Measurements from ENCODE around the gene CACNG7. TPM values are rescaled to one million over a fixed set of nuclear protein-coding genes. Genes with fewer than 3 reads are reported as not detected.

CACNG7 gene
- total and polyA plus RNA-seq, 2 donors = 0.05 TPM; not detected in 1

DNA sequence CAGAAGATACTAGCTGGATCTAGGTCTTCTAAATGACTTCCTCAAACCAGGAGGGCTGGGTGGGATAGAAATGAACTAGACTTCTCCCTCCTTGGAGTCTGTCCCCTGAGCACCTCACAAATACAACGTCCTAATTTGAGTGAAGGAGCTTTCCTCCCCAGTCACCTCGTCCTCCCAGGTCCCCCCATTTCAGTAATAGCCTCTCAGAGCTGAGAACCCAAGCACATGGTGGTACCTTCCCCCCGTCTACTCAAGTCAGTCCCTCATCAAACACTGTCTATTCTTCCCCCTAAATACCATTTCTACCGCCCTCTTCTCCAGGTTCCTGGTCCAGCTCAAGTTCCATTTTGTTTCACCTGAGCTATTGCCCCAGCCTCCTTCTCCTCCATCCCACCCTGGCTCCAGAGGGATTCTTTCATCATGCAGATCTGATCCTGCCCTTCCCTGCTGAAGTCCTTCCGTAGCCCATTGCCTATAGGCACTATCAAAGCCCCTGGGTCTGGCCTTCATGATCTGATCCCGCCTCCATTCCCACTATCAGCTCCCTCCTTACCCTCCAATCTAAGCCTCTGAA lies 32.3 kb upstream of the CACNG7 start:
- DNase-seq (ENCODE audit: low read depth in 6 of 9, low spot score in 9 of 9) = no peak
- Histone ChIP-seq H3K36me3 (ENCODE audit: control insufficient read depth in 2 of 2, insufficient read depth in 2 of 2, low read length in 1 of 2) (peaks cover 16 to 24% of the 10 kb centered on the region in 2 donors), H3K4me1 (ENCODE audit: control insufficient read depth in 2 of 2, insufficient read depth in 2 of 2, low read length in 2 of 2) (peaks cover 39 to 83% of the 10 kb centered on the region in 2 donors), H3K27ac (ENCODE audit: low read depth in 1 of 2, low read length in 1 of 2) (peak overlapping the region in 1 of 2 donors; percentile 97), H3K27me3 (ENCODE audit: control insufficient read depth in 2 of 2, insufficient read depth in 1 of 2, low read length in 1 of 2) (peaks cover 12 to 31% of the 10 kb centered on the region in 2 donors), H3K9me3 (ENCODE audit: control insufficient read depth in 2 of 2, insufficient read depth in 1 of 2, low read length in 1 of 2) (no peaks in the 10 kb centered on the region), H3K4me3 (ENCODE audit: low read length in 2 of 2) (no peak overlapping the region)
- WGBS = 93% methylated on average over 6 of the region's 6 CpGs

GRCh38 chr19:53877361-53877766 lies 31.7 kb upstream of the CACNG7 start:
- H3K9me3 ChIP-seq (ENCODE audit: control insufficient read depth in 2 of 2, insufficient read depth in 1 of 2, low read length in 1 of 2) = no peaks in the 10 kb centered on the region
- H3K27ac ChIP-seq (ENCODE audit: low read depth in 1 of 2, low read length in 1 of 2) = peak overlapping the region; percentile 60 to 69
- H3K4me3 ChIP-seq (ENCODE audit: low read length in 2 of 2) = no peak overlapping the region
- peaks cover 16 to 24% of the 10 kb centered on the region in 2 donors for H3K36me3 ChIP-seq (ENCODE audit: control insufficient read depth in 2 of 2, insufficient read depth in 2 of 2, low read length in 1 of 2)
- peak in 2 of 9 donors; percentile 39 to 67 for DNase-seq (ENCODE audit: low read depth in 6 of 9, low spot score in 9 of 9)
- 68% methylated on average over 10 of the region's 10 CpGs for WGBS
- peaks cover 40 to 82% of the 10 kb centered on the region in 2 donors for H3K4me1 ChIP-seq (ENCODE audit: control insufficient read depth in 2 of 2, insufficient read depth in 2 of 2, low read length in 2 of 2)
- peaks cover 12 to 37% of the 10 kb centered on the region in 2 donors for H3K27me3 ChIP-seq (ENCODE audit: control insufficient read depth in 2 of 2, insufficient read depth in 1 of 2, low read length in 1 of 2)

GRCh38 chr19:53878776-53879139 lies 30.3 kb upstream of the CACNG7 start:
- H3K36me3 ChIP-seq (ENCODE audit: control insufficient read depth in 2 of 2, insufficient read depth in 2 of 2, low read length in 1 of 2) = peaks cover 7 to 18% of the 10 kb centered on the region in 2 donors
- 35% methylated on average over 12 of the region's 12 CpGs for WGBS
- no peaks in the 10 kb centered on the region for H3K9me3 ChIP-seq (ENCODE audit: control insufficient read depth in 2 of 2, insufficient read depth in 1 of 2, low read length in 1 of 2)
- no peak overlapping the region for H3K27ac ChIP-seq (ENCODE audit: low read depth in 1 of 2, low read length in 1 of 2)
- H3K4me1 ChIP-seq (ENCODE audit: control insufficient read depth in 2 of 2, insufficient read depth in 2 of 2, low read length in 2 of 2) = peaks cover 45 to 89% of the 10 kb centered on the region in 2 donors
- DNase-seq (ENCODE audit: low read depth in 6 of 9, low spot score in 9 of 9) = no peak
- H3K4me3 ChIP-seq (ENCODE audit: low read length in 2 of 2) = peak overlapping the region; percentile 62 to 65
- peaks cover 15 to 51% of the 10 kb centered on the region in 2 donors for H3K27me3 ChIP-seq (ENCODE audit: control insufficient read depth in 2 of 2, insufficient read depth in 1 of 2, low read length in 1 of 2)

DNA sequence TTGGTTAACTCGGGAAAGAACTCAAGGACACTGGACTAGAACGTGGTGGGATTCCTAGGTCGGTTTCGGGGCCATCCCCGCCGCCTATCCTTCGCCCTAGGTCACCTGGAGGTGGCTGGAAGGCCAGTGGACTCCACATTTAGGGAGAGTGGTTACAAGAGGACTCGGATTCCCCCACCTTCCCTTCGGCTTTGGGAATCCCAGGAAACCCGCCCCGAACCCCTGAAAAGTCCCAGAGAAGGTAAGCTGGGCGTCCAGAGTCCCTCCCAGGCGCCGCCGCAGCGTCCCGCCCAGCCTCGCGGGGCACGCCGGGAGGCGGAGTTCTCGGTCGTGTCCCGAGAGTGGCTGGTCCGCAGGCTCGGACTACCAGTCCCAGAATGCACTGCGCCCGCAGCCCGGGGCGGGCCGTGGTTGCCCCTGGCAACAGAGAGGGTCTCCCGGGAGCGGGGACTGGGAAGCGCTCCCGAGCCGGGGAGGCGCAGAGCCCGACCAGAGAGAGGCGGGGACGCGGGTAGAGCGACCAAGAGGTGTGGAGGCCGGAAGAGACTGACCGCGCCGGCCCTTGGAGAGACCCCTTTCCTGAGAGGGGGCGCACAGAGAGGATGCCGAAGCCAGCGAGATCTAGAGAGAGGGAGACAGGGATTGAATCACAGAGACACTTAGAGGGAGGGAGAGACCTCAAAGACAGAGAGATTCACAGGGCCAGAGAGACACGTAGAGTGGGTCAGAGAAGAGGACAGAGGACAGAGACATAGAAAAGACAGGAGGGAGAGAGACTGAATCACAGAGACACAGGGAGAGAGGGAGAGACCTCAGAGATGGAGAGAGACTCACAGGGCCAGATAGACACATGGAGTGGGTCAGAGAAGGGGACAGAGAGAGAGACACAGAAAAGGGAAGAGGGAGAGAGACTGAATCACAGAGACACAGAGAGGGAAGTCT lies 29.7 kb upstream of the CACNG7 start:
- 1% methylated on average over 51 of the region's 51 CpGs for WGBS
- peak in 4 of 9 donors; percentile 73 to 88 (median 82) for DNase-seq (ENCODE audit: low read depth in 6 of 9, low spot score in 9 of 9)
- no peak overlapping the region for H3K27ac ChIP-seq (ENCODE audit: low read depth in 1 of 2, low read length in 1 of 2)
- H3K36me3 ChIP-seq (ENCODE audit: control insufficient read depth in 2 of 2, insufficient read depth in 2 of 2, low read length in 1 of 2) = peaks cover under 1 to 11% of the 10 kb centered on the region in 2 donors
- H3K9me3 ChIP-seq (ENCODE audit: control insufficient read depth in 2 of 2, insufficient read depth in 1 of 2, low read length in 1 of 2) = no peaks in the 10 kb centered on the region
- peaks cover 21 to 56% of the 10 kb centered on the region in 2 donors for H3K27me3 ChIP-seq (ENCODE audit: control insufficient read depth in 2 of 2, insufficient read depth in 1 of 2, low read length in 1 of 2)
- peak overlapping the region; percentile 62 to 65 for H3K4me3 ChIP-seq (ENCODE audit: low read length in 2 of 2)
- H3K4me1 ChIP-seq (ENCODE audit: control insufficient read depth in 2 of 2, insufficient read depth in 2 of 2, low read length in 2 of 2) = peaks cover 50 to 89% of the 10 kb centered on the region in 2 donors

GRCh38 chr19:53880711-53881481 lies 28.2 kb upstream of the CACNG7 start:
- Histone ChIP-seq H3K4me3 (ENCODE audit: low read length in 2 of 2) (peak overlapping the region; percentile 55 to 60), H3K27ac (ENCODE audit: low read depth in 1 of 2, low read length in 1 of 2) (peak overlapping the region in 1 of 2 donors; percentile 80), H3K9me3 (ENCODE audit: control insufficient read depth in 2 of 2, insufficient read depth in 1 of 2, low read length in 1 of 2) (no peaks in the 10 kb centered on the region), H3K27me3 (ENCODE audit: control insufficient read depth in 2 of 2, insufficient read depth in 1 of 2, low read length in 1 of 2) (peaks cover 26 to 68% of the 10 kb centered on the region in 2 donors), H3K36me3 (ENCODE audit: control insufficient read depth in 2 of 2, insufficient read depth in 2 of 2, low read length in 1 of 2) (peaks cover 0 to 7% of the 10 kb centered on the region in 2 donors), H3K4me1 (ENCODE audit: control insufficient read depth in 2 of 2, insufficient read depth in 2 of 2, low read length in 2 of 2) (peaks cover 39 to 79% of the 10 kb centered on the region in 2 donors)
- no peak for DNase-seq (ENCODE audit: low read depth in 6 of 9, low spot score in 9 of 9)
- WGBS = 33% methylated on average over 6 of the region's 6 CpGs

- Histone ChIP-seq H3K4me1 (ENCODE audit: control insufficient read depth in 2 of 2, insufficient read depth in 2 of 2, low read length in 2 of 2) (peaks cover 37 to 71% of the 10 kb centered on the region in 2 donors), H3K27ac (ENCODE audit: low read depth in 1 of 2, low read length in 1 of 2) (peak within 1 kb of the TSS; percentile 31 to 80), H3K27me3 (ENCODE audit: control insufficient read depth in 2 of 2, insufficient read depth in 1 of 2, low read length in 1 of 2) (peaks cover 26 to 72% of the 10 kb centered on the region in 2 donors), H3K36me3 (ENCODE audit: control insufficient read depth in 2 of 2, insufficient read depth in 2 of 2, low read length in 1 of 2) (no peaks in the 10 kb centered on the region), H3K9me3 (ENCODE audit: control insufficient read depth in 2 of 2, insufficient read depth in 1 of 2, low read length in 1 of 2) (no peaks in the 10 kb centered on the region), H3K4me3 (ENCODE audit: low read length in 2 of 2) (peak within 1 kb of the TSS; percentile 55 to 60)
- 3% methylated on average over 49 of the region's 49 CpGs for WGBS
- DNase-seq (ENCODE audit: low read depth in 6 of 9, low spot score in 9 of 9) = peak in 7 of 9 donors; percentile 76 to 94 (median 89)
Observed at GRCh38 chr19:53881482-53882390, 27.3 kb upstream of the CACNG7 start, which contains the start of gene PRKCG. TSS of gene PRKCG (plus strand) at chr19:53882197. CDS start at chr19:53882495, 298 bp downstream.

GRCh38 chr19:53882391-53883050 lies 26.6 kb upstream of the CACNG7 start:
- peak overlapping the region; percentile 55 to 60 for H3K4me3 ChIP-seq (ENCODE audit: low read length in 2 of 2)
- H3K27ac ChIP-seq (ENCODE audit: low read depth in 1 of 2, low read length in 1 of 2) = peak overlapping the region; percentile 31 to 74
- WGBS = 8% methylated on average over 18 of the region's 18 CpGs
- H3K27me3 ChIP-seq (ENCODE audit: control insufficient read depth in 2 of 2, insufficient read depth in 1 of 2, low read length in 1 of 2) = peaks cover 26 to 72% of the 10 kb centered on the region in 2 donors
- no peak for DNase-seq (ENCODE audit: low read depth in 6 of 9, low spot score in 9 of 9)
- no peaks in the 10 kb centered on the region for H3K9me3 ChIP-seq (ENCODE audit: control insufficient read depth in 2 of 2, insufficient read depth in 1 of 2, low read length in 1 of 2)
- peaks cover 30 to 63% of the 10 kb centered on the region in 2 donors for H3K4me1 ChIP-seq (ENCODE audit: control insufficient read depth in 2 of 2, insufficient read depth in 2 of 2, low read length in 2 of 2)
- H3K36me3 ChIP-seq (ENCODE audit: control insufficient read depth in 2 of 2, insufficient read depth in 2 of 2, low read length in 1 of 2) = no peaks in the 10 kb centered on the region

Data from thymus (tissue), 11 donors.